ENCODE data around the gene JAG2.

Gene JAG2

GRCh38 chr14:105205673-105206208, 37.2 kb upstream of the JAG2 start:
- H4K20me1 ChIP-seq (ENCODE audit: insufficient read depth, low read length) = peaks cover 28% of the 10 kb centered on the region
- H3K36me3 ChIP-seq (ENCODE audit: insufficient read depth, low read length) = peaks cover 11% of the 10 kb centered on the region
- ATAC-seq (ENCODE audit: insufficient read depth, low read depth) (peak; percentile 25), DNase-seq (no peak)
- no peaks in the 10 kb centered on the region for H3K4me1 ChIP-seq (ENCODE audit: insufficient read depth, low read length)
- H3K27me3 ChIP-seq (ENCODE audit: insufficient read depth, low read length, poor library complexity) = no peaks in the 10 kb centered on the region
- no peaks in the 10 kb centered on the region for H3K79me2 ChIP-seq (ENCODE audit: insufficient read depth, low read length)
- H3K9ac ChIP-seq (ENCODE audit: low read depth, low read length) = no peak overlapping the region
- no peak overlapping the region for H3K27ac ChIP-seq (ENCODE audit: low read length)
- no peak overlapping the region for H3K4me3 ChIP-seq (ENCODE audit: low read depth in 1 of 2, low read length in 2 of 2)
- H3K4me2 ChIP-seq (ENCODE audit: insufficient read depth, low read length) = no peak overlapping the region
- no peak overlapping the region for H2AFZ ChIP-seq (ENCODE audit: low read depth, low read length)
- no peaks in the 10 kb centered on the region for H3K9me3 ChIP-seq (ENCODE audit: insufficient read depth, low read length, severe bottlenecking)
- TF ChIP-seq EZH2 (IDR thresholded peaks at IDR 0.05; ENCODE audit: borderline replicate concordance, low read depth, low read length, severe bottlenecking) (no peak), CTCF (IDR thresholded peaks at IDR 0.05; ENCODE audit: borderline replicate concordance, extremely low read depth, low read length, poor library complexity, severe bottlenecking) (no peak)

GRCh38 chr14:105204931-105205672, 36.5 kb upstream of the JAG2 start:
- no peak overlapping the region for H3K27ac ChIP-seq (ENCODE audit: low read length)

GRCh38 chr14:105204206-105204930, 35.8 kb upstream of the JAG2 start:
- H3K9me3 ChIP-seq (ENCODE audit: insufficient read depth, low read length, severe bottlenecking) = no peaks in the 10 kb centered on the region
- H3K79me2 ChIP-seq (ENCODE audit: insufficient read depth, low read length) = no peaks in the 10 kb centered on the region
- TF ChIP-seq EZH2 (IDR thresholded peaks at IDR 0.05; ENCODE audit: borderline replicate concordance, low read depth, low read length, severe bottlenecking) (no peak), CTCF (IDR thresholded peaks at IDR 0.05; ENCODE audit: borderline replicate concordance, extremely low read depth, low read length, poor library complexity, severe bottlenecking) (no peak)
- no peak overlapping the region for H3K4me3 ChIP-seq (ENCODE audit: low read depth in 1 of 2, low read length in 2 of 2)
- H4K20me1 ChIP-seq (ENCODE audit: insufficient read depth, low read length) = peaks cover 28% of the 10 kb centered on the region
- no peak overlapping the region for H2AFZ ChIP-seq (ENCODE audit: low read depth, low read length)
- 0 out of 2 replicates have a peak, but pooled peaks cover under 1% of the 10 kb centered on the region for H3K36me3 ChIP-seq (ENCODE audit: insufficient read depth, low read length)
- H3K4me2 ChIP-seq (ENCODE audit: insufficient read depth, low read length) = no peak overlapping the region
- no peak for DNase-seq
- H3K9ac ChIP-seq (ENCODE audit: low read depth, low read length) = no peak overlapping the region
- H3K27me3 ChIP-seq (ENCODE audit: insufficient read depth, low read length, poor library complexity) = no peaks in the 10 kb centered on the region
- no peaks in the 10 kb centered on the region for H3K4me1 ChIP-seq (ENCODE audit: insufficient read depth, low read length)
- H3K27ac ChIP-seq (ENCODE audit: low read length) = no peak overlapping the region
- ATAC-seq (ENCODE audit: insufficient read depth, low read depth) = no peak

More at GRCh38 chr14:105204931-105205672, 36.5 kb upstream of the JAG2 start:
- H3K4me3 ChIP-seq (ENCODE audit: low read depth in 1 of 2, low read length in 2 of 2) = no peak overlapping the region
- no peak overlapping the region for H3K4me2 ChIP-seq (ENCODE audit: insufficient read depth, low read length)
- no peaks in the 10 kb centered on the region for H3K79me2 ChIP-seq (ENCODE audit: insufficient read depth, low read length)
- no peaks in the 10 kb centered on the region for H3K4me1 ChIP-seq (ENCODE audit: insufficient read depth, low read length)
- peaks cover 28% of the 10 kb centered on the region for H4K20me1 ChIP-seq (ENCODE audit: insufficient read depth, low read length)
- H2AFZ ChIP-seq (ENCODE audit: low read depth, low read length) = no peak overlapping the region
- no peak overlapping the region for H3K9ac ChIP-seq (ENCODE audit: low read depth, low read length)
- ATAC-seq (ENCODE audit: insufficient read depth, low read depth) (peak; percentile 9; the same call in 2 of the 3 replicates), DNase-seq (no peak)
- no peaks in the 10 kb centered on the region for H3K27me3 ChIP-seq (ENCODE audit: insufficient read depth, low read length, poor library complexity)
- H3K9me3 ChIP-seq (ENCODE audit: insufficient read depth, low read length, severe bottlenecking) = no peaks in the 10 kb centered on the region
- H3K36me3 ChIP-seq (ENCODE audit: insufficient read depth, low read length) = peaks cover 8% of the 10 kb centered on the region
- TF ChIP-seq CTCF (IDR thresholded peaks at IDR 0.05; ENCODE audit: borderline replicate concordance, extremely low read depth, low read length, poor library complexity, severe bottlenecking) = no peak
- TF ChIP-seq EZH2 (IDR thresholded peaks at IDR 0.05; ENCODE audit: borderline replicate concordance, low read depth, low read length, severe bottlenecking) = no peak

Data from DND-41 (cell line).